Coronary artery (tissue), 2 donors: ENCODE results near the gene TSHZ1.

Experiments used
- DNase-seq: peaks from one replicate; pipeline ENCODE4 v3.0.0-alpha.2; 2017; ENCODE audit warnings: low spot score
- H3K27ac ChIP-seq, 2 donors: fragments of 200-600 bp; sonication (generic); one replicate each; pipeline ENCODE4 v1.5.1; 2016 to 2019
- H3K4me3 ChIP-seq: fragments of 200-600 bp; sonication (generic); 2 replicates; pipeline ENCODE4 v1.5.1; 2016; ENCODE audit warnings: mild to moderate bottlenecking, moderate library complexity
- CTCF ChIP-seq: fragments of 200-600 bp; sonication (generic); IDR thresholded peaks from one replicate; pipeline ENCODE4 v1.5.1; 2019; ENCODE audit warnings: antibody characterized with exemption

TSHZ1 gene

GRCh38 chr18:75316223-75316622 lies 105.6 kb downstream of the TSHZ1 start:
- no peak for TF ChIP-seq CTCF

GRCh38 chr18:75316826-75317225 lies 106.2 kb downstream of the TSHZ1 start:
- TF ChIP-seq CTCF = no peak
- Histone ChIP-seq H3K27ac (no peak overlapping the region), H3K4me3 (no peak overlapping the region)
- DNase-seq = no peak

More at GRCh38 chr18:75316223-75316622, 105.6 kb downstream of the TSHZ1 start:
- Histone ChIP-seq H3K4me3 (no peak overlapping the region), H3K27ac (no peak overlapping the region)
- DNase-seq = no peak

- TF ChIP-seq CTCF = no peak
- Histone ChIP-seq H3K27ac (no peak overlapping the region), H3K4me3 (no peak overlapping the region)
- DNase-seq = no peak
Observed at GRCh38 chr18:75317300-75317699, 106.7 kb downstream of the TSHZ1 start.

- Histone ChIP-seq H3K27ac (no peak overlapping the region), H3K4me3 (no peak overlapping the region)
- no peak for TF ChIP-seq CTCF
- DNase-seq = no peak
Observed at GRCh38 chr18:75317703-75318102, 107.1 kb downstream of the TSHZ1 start.

- TF ChIP-seq CTCF = no peak
- Histone ChIP-seq H3K27ac (no peak overlapping the region), H3K4me3 (no peak overlapping the region)
- no peak for DNase-seq
Observed at GRCh38 chr18:75319905-75320304, 109.3 kb downstream of the TSHZ1 start.

GRCh38 chr18:75320506-75320905 lies 109.9 kb downstream of the TSHZ1 start:
- Histone ChIP-seq H3K27ac (no peak overlapping the region), H3K4me3 (no peak overlapping the region)
- no peak for TF ChIP-seq CTCF
- no peak for DNase-seq

GRCh38 chr18:75321431-75321830 lies 110.8 kb downstream of the TSHZ1 start:
- no peak for TF ChIP-seq CTCF
- DNase-seq = no peak
- Histone ChIP-seq H3K27ac (no peak overlapping the region), H3K4me3 (no peak overlapping the region)
